Type B pancreatic cell (in vitro differentiated cells): ENCODE measurements around the gene OR9A4. TPM values are rescaled to one million over a fixed set of nuclear protein-coding genes. Genes with fewer than 3 reads are reported as not detected.

Experiments
- DNase-seq: peaks from one replicate; pipeline ENCODE4 v3.0.0; 2021; ENCODE audit warnings: mixed read lengths; ENCODE audit not compliant: unreplicated experiment; ENCODE audit errors: extremely low spot score
- H3K27ac Mint-ChIP-seq: 2 replicates; pipeline ENCODE4 v1.8.0; 2021; ENCODE audit warnings: mild to moderate bottlenecking, mixed read lengths
- H3K27me3 Mint-ChIP-seq: 2 replicates; pipeline ENCODE4 v1.8.0; 2021; ENCODE audit warnings: mixed read lengths
- H3K36me3 Mint-ChIP-seq: 2 replicates; pipeline ENCODE4 v1.8.0; 2021; ENCODE audit warnings: mixed read lengths
- H3K4me1 Mint-ChIP-seq: one replicate; pipeline ENCODE4 v1.8.0; 2021; ENCODE audit warnings: mixed read lengths; ENCODE audit not compliant: unreplicated experiment
- H3K4me3 Mint-ChIP-seq: 2 replicates; pipeline ENCODE4 v1.8.0; 2021; ENCODE audit warnings: mild to moderate bottlenecking, mixed read lengths
- H3K9me3 Mint-ChIP-seq: 2 replicates; pipeline ENCODE4 v1.8.0; 2021; ENCODE audit warnings: mixed read lengths
- CTCF ChIP-seq: fragments of 200-600 bp; sonication (generic); conservative IDR thresholded peaks from 2 replicates; pipeline ENCODE4 v1.5.0; 2021; ENCODE audit warnings: antibody characterized with exemption, mild to moderate bottlenecking
- total RNA-seq: library from RNA; stranded (reverse); gene quantifications from 2 replicates; pipeline ENCODE4 v1.2.1, GENCODE V29; 2021; ENCODE audit warnings: low replicate concordance

The OR9A4 gene
- total RNA-seq, 1 donor from 2014 or later, result not detected

DNA sequence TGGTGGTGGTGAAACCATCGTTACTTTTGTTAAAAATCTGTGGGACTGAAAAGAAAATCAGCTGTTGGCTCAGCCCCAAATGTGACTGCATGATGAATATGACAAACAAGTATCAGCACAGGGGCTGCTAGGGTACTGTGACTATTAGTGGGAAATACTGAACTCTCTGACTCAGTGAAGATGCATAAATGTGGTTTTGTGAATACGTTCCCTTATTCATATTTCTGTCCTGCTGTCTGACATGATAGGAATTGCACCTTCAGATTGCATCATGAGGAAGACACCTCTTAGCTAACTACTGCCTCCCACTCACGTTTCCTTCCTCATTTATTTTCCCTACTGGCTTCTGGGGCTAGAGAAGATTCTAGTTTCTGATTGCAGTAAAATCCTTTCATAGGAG is 29.2 kb downstream of the OR9A4 start:
- Mint-ChIP-seq H3K36me3 (no peaks in the 10 kb centered on the region), H3K9me3 (peaks cover 8% of the 10 kb centered on the region), H3K4me3 (no peak overlapping the region), H3K27ac (no peak overlapping the region), H3K4me1 (no peaks in the 10 kb centered on the region), H3K27me3 (no peaks in the 10 kb centered on the region)
- no peak for DNase-seq
- TF ChIP-seq CTCF, result no peak

- Mint-ChIP-seq H3K9me3 (no peaks in the 10 kb centered on the region), H3K4me3 (no peak within 1 kb of the TSS), H3K27me3 (no peaks in the 10 kb centered on the region), H3K36me3 (no peaks in the 10 kb centered on the region), H3K4me1 (no peaks in the 10 kb centered on the region), H3K27ac (no peak within 1 kb of the TSS)
- no peak for TF ChIP-seq CTCF
- no peak for DNase-seq
Observed at GRCh38 chr7:141946796-141947195, 30.6 kb downstream of the OR9A4 start, which contains the start of gene CLEC5A. Gene CLEC5A (minus strand): TSS chr7:141946974. CDS start chr7:141946292, 682 bp downstream.

DNA sequence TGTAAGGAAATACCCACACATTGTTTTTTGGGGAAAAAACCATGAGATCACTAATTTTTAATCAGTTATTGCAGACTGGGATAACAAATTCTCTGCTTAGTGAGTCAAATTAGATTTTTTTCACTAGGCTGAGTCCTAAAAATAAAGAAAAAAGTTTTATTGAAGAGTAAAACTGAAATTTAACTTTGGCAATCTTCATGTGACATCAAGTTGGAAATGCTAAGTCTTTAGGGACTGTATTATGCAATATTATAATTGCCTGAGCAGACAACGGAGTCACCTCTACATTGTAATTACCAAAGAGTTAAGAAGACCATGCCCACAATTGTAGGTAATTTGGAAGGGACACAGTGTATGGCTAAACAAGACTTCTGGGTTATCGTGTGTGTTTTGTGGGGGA is 32.8 kb downstream of the OR9A4 start:
- no peaks in the 10 kb centered on the region for H3K36me3 Mint-ChIP-seq
- H3K9me3 Mint-ChIP-seq, result no peaks in the 10 kb centered on the region
- H3K27me3 Mint-ChIP-seq, result no peaks in the 10 kb centered on the region
- TF ChIP-seq CTCF, result no peak
- no peaks in the 10 kb centered on the region for H3K4me1 Mint-ChIP-seq
- no peak overlapping the region for H3K27ac Mint-ChIP-seq
- no peak overlapping the region for H3K4me3 Mint-ChIP-seq
- DNase-seq, result no peak

GRCh38 chr7:141949451-141949850 is 33.3 kb downstream of the OR9A4 start:
- no peak for DNase-seq
- H3K36me3 Mint-ChIP-seq, result no peaks in the 10 kb centered on the region
- H3K4me3 Mint-ChIP-seq, result no peak overlapping the region
- H3K27ac Mint-ChIP-seq, result no peak overlapping the region
- no peak for TF ChIP-seq CTCF
- H3K27me3 Mint-ChIP-seq, result no peaks in the 10 kb centered on the region
- H3K9me3 Mint-ChIP-seq, result no peaks in the 10 kb centered on the region
- H3K4me1 Mint-ChIP-seq, result no peaks in the 10 kb centered on the region

DNA sequence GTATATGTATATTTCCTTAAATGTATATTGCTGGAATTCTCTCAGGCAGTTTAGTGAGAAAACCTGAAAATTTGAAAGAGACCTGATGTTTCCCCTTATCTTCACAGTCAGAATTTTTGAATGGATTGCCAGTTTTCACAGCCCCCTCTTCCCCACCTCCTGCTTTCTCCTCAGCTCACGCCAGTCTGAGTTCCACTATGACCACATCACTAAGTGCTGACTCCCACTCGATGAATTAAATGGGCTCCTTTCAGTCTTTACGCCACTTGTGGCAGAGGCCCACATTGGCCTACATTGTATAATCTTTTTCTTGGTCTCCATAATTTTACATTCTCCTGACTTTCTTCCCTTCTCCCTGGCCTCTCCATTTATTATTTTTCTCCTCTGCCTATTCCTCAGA is 33.7 kb downstream of the OR9A4 start:
- Mint-ChIP-seq H3K4me3 (no peak overlapping the region), H3K9me3 (no peaks in the 10 kb centered on the region), H3K27ac (no peak overlapping the region), H3K27me3 (no peaks in the 10 kb centered on the region), H3K36me3 (no peaks in the 10 kb centered on the region), H3K4me1 (no peaks in the 10 kb centered on the region)
- no peak for TF ChIP-seq CTCF
- no peak for DNase-seq

- Mint-ChIP-seq H3K27ac (no peak overlapping the region), H3K4me1 (no peaks in the 10 kb centered on the region), H3K9me3 (no peaks in the 10 kb centered on the region), H3K27me3 (no peaks in the 10 kb centered on the region), H3K36me3 (no peaks in the 10 kb centered on the region), H3K4me3 (no peak overlapping the region)
- no peak for TF ChIP-seq CTCF
- DNase-seq, result no peak
Observed at GRCh38 chr7:141950806-141951205, 34.6 kb downstream of the OR9A4 start.
